NT2/D1 (cell line): Measurements from ENCODE around the gene CSNK1G3.

Experiments used
- DNase-seq: peaks from one replicate; pipeline ENCODE4 v3.0.0-alpha.2; 2011; ENCODE audit warnings: low read depth, low spot score
- H3K27me3 ChIP-seq: 2 replicates; pipeline ENCODE4 v1.6.0; 2011; ENCODE audit warnings: mild to moderate bottlenecking; ENCODE audit not compliant: insufficient read length, insufficient read depth
- H3K36me3 ChIP-seq: 2 replicates; pipeline ENCODE4 v1.6.1; 2011; ENCODE audit warnings: mild to moderate bottlenecking, low read length, mixed read lengths; ENCODE audit not compliant: insufficient read depth, insufficient read length
- H3K4me1 ChIP-seq: 2 replicates; pipeline ENCODE4 v1.5.1; 2011; ENCODE audit not compliant: insufficient read depth, insufficient read length
- H3K4me3 ChIP-seq: 2 replicates; pipeline ENCODE4 v1.5.1; 2011; ENCODE audit warnings: low read depth; ENCODE audit not compliant: insufficient read length
- H3K9ac ChIP-seq: 2 replicates; pipeline ENCODE4 v1.6.0; 2011; ENCODE audit warnings: low read depth; ENCODE audit not compliant: insufficient read length
- H3K9me3 ChIP-seq: 2 replicates; pipeline ENCODE4 v1.5.1; 2011; ENCODE audit warnings: mild to moderate bottlenecking, low read length; ENCODE audit not compliant: insufficient read depth
- SUZ12 ChIP-seq: IDR thresholded peaks from 2 replicates; pipeline ENCODE4 v1.6.1; 2011; ENCODE audit not compliant: insufficient read length, insufficient read depth; ENCODE audit errors: extremely low read depth
- YY1 ChIP-seq: IDR thresholded peaks from 2 replicates; pipeline ENCODE4 v1.6.1; 2011; ENCODE audit not compliant: insufficient read length, insufficient read depth
- ZNF274 ChIP-seq: IDR thresholded peaks from 2 replicates; pipeline ENCODE4 v1.6.1; 2011; ENCODE audit warnings: mild to moderate bottlenecking, low read depth, low read length

The CSNK1G3 gene

GRCh38 chr5:123530728-123531127 lies 18.8 kb downstream of the CSNK1G3 start:
- no peak for TF ChIP-seq SUZ12
- no peak for TF ChIP-seq YY1
- no peak for TF ChIP-seq ZNF274
- no peaks in the 10 kb centered on the region for H3K36me3 ChIP-seq
- DNase-seq, result no peak
- H3K4me1 ChIP-seq, result no peaks in the 10 kb centered on the region
- H3K9ac ChIP-seq, result no peak overlapping the region
- H3K27me3 ChIP-seq, result no peaks in the 10 kb centered on the region
- H3K9me3 ChIP-seq, result no peaks in the 10 kb centered on the region
- H3K4me3 ChIP-seq, result no peak overlapping the region

GRCh38 chr5:123535648-123536047 lies 23.7 kb downstream of the CSNK1G3 start:
- Histone ChIP-seq H3K9ac (no peak overlapping the region), H3K27me3 (no peaks in the 10 kb centered on the region), H3K4me1 (no peaks in the 10 kb centered on the region), H3K36me3 (no peaks in the 10 kb centered on the region), H3K9me3 (no peaks in the 10 kb centered on the region), H3K4me3 (no peak overlapping the region)
- no peak for DNase-seq
- TF ChIP-seq ZNF274 (no peak), SUZ12 (no peak), YY1 (no peak)

DNA sequence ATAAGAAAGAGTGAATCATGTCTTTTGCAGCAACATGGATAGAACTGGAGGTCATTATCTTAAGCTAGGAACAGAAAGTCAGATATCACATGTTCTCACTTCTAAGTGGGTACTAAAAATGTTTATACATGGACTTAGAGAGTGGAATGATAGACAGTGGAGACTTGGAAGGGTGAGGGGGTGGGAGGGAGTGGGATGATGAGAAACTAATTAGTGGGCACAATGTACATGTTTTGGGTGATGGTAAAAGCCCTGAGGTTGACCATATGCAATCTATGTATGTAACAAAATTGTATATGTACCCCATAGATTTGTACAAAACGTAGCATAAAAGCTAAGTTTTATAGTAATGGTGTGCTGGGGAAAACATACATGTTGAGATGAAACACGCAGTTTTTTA lies 25.3 kb downstream of the CSNK1G3 start:
- TF ChIP-seq YY1 (no peak), SUZ12 (no peak), ZNF274 (no peak)
- no peaks in the 10 kb centered on the region for H3K36me3 ChIP-seq
- no peaks in the 10 kb centered on the region for H3K9me3 ChIP-seq
- no peaks in the 10 kb centered on the region for H3K4me1 ChIP-seq
- no peak for DNase-seq
- no peaks in the 10 kb centered on the region for H3K27me3 ChIP-seq
- no peak overlapping the region for H3K9ac ChIP-seq
- H3K4me3 ChIP-seq, result no peak overlapping the region

- Histone ChIP-seq H3K36me3 (no peaks in the 10 kb centered on the region), H3K9ac (no peak overlapping the region), H3K27me3 (no peaks in the 10 kb centered on the region), H3K9me3 (no peaks in the 10 kb centered on the region), H3K4me3 (no peak overlapping the region), H3K4me1 (no peaks in the 10 kb centered on the region)
- DNase-seq, result no peak
- no peak for TF ChIP-seq SUZ12
- TF ChIP-seq YY1, result no peak
- TF ChIP-seq ZNF274, result no peak
Measured at GRCh38 chr5:123537845-123538244, 25.9 kb downstream of the CSNK1G3 start.

GRCh38 chr5:123538670-123539459 lies 26.9 kb downstream of the CSNK1G3 start:
- Histone ChIP-seq H3K4me3 (no peak overlapping the region), H3K9me3 (no peaks in the 10 kb centered on the region), H3K36me3 (no peaks in the 10 kb centered on the region), H3K4me1 (no peaks in the 10 kb centered on the region), H3K9ac (no peak overlapping the region), H3K27me3 (no peaks in the 10 kb centered on the region)
- no peak for DNase-seq
- TF ChIP-seq YY1, result no peak
- no peak for TF ChIP-seq ZNF274
- TF ChIP-seq SUZ12, result no peak

GRCh38 chr5:123540534-123540933 lies 28.6 kb downstream of the CSNK1G3 start:
- H3K9me3 ChIP-seq, result no peaks in the 10 kb centered on the region
- H3K4me3 ChIP-seq, result no peak overlapping the region
- H3K9ac ChIP-seq, result no peak overlapping the region
- H3K4me1 ChIP-seq, result no peaks in the 10 kb centered on the region
- DNase-seq, result no peak
- no peaks in the 10 kb centered on the region for H3K36me3 ChIP-seq
- TF ChIP-seq ZNF274, result no peak
- TF ChIP-seq SUZ12, result no peak
- TF ChIP-seq YY1, result no peak
- H3K27me3 ChIP-seq, result no peaks in the 10 kb centered on the region

GRCh38 chr5:123543438-123543837 lies 31.5 kb downstream of the CSNK1G3 start:
- no peaks in the 10 kb centered on the region for H3K4me1 ChIP-seq
- TF ChIP-seq ZNF274, result no peak
- no peak for TF ChIP-seq YY1
- TF ChIP-seq SUZ12, result no peak
- H3K4me3 ChIP-seq, result no peak overlapping the region
- H3K27me3 ChIP-seq, result no peaks in the 10 kb centered on the region
- DNase-seq, result no peak
- H3K36me3 ChIP-seq, result no peaks in the 10 kb centered on the region
- H3K9me3 ChIP-seq, result no peaks in the 10 kb centered on the region
- H3K9ac ChIP-seq, result no peak overlapping the region

DNA sequence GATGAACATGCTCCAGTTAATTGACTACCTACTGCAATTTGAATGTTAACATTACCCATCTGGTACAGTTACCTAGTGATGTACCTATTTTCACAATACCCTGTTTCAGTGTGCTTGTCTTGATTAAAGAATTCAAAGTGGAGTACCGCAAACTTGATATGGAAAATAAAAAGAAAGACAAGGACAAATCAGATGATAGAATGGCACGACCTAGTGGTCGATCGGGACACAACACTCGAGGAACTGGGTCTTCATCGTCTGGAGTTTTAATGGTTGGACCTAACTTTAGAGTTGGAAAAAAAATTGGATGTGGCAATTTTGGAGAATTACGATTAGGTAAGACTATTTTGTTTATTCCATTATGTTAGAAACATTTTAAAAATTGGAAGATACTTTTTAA lies 33.5 kb downstream of the CSNK1G3 start:
- no peaks in the 10 kb centered on the region for H3K36me3 ChIP-seq
- TF ChIP-seq YY1, result no peak
- TF ChIP-seq SUZ12, result no peak
- no peak for TF ChIP-seq ZNF274

More for the DNA sequence above, 33.5 kb downstream of the CSNK1G3 start:
- Histone ChIP-seq H3K4me3 (no peak overlapping the region), H3K9ac (no peak overlapping the region), H3K27me3 (no peaks in the 10 kb centered on the region), H3K4me1 (no peaks in the 10 kb centered on the region), H3K9me3 (no peaks in the 10 kb centered on the region)
- no peak for DNase-seq
